Measurements from ENCODE around the gene SLC25A21.

The SLC25A21 gene

GRCh38 chr14:36690311-36691040 lies 481.9 kb downstream of the SLC25A21 start:
- no peak overlapping the region for H3K4me3 ChIP-seq (ENCODE audit: low read length)
- H3K9me3 ChIP-seq (ENCODE audit: control insufficient read depth, insufficient read depth, low read length), result no peaks in the 10 kb centered on the region
- no CpG with 5 or more reads among the region's 1 CpG for whole genome bisulfite sequencing (ENCODE audit: insufficient coverage, insufficient read length)
- H3K36me3 ChIP-seq (ENCODE audit: control insufficient read depth, insufficient read depth, low read length), result no peaks in the 10 kb centered on the region
- no peaks in the 10 kb centered on the region for H3K4me1 ChIP-seq (ENCODE audit: control insufficient read depth, insufficient read depth, low read length)
- no peak overlapping the region for H3K27ac ChIP-seq (ENCODE audit: low read length)
- H3K27me3 ChIP-seq (ENCODE audit: control insufficient read depth, insufficient read depth, low read length), result no peaks in the 10 kb centered on the region
- no peak for DNase-seq (ENCODE audit: low read depth, low spot score)

- H3K36me3 ChIP-seq (ENCODE audit: control insufficient read depth, insufficient read depth, low read length), result no peaks in the 10 kb centered on the region
- no peak overlapping the region for H3K4me3 ChIP-seq (ENCODE audit: low read length)
- no peak for DNase-seq (ENCODE audit: low read depth, low spot score)
- no peak overlapping the region for H3K27ac ChIP-seq (ENCODE audit: low read length)
- peaks cover 2% of the 10 kb centered on the region; the same call in 1 of the 2 replicates for H3K4me1 ChIP-seq (ENCODE audit: control insufficient read depth, insufficient read depth, low read length)
- no peaks in the 10 kb centered on the region for H3K27me3 ChIP-seq (ENCODE audit: control insufficient read depth, insufficient read depth, low read length)
- no peaks in the 10 kb centered on the region for H3K9me3 ChIP-seq (ENCODE audit: control insufficient read depth, insufficient read depth, low read length)
- no CpG with 5 or more reads among the region's 3 CpGs for WGBS (ENCODE audit: insufficient coverage, insufficient read length)
Observed at GRCh38 chr14:36684946-36685345, 487.5 kb downstream of the SLC25A21 start.

GRCh38 chr14:36683083-36683724 lies 489.2 kb downstream of the SLC25A21 start:
- Histone ChIP-seq H3K4me1 (ENCODE audit: control insufficient read depth, insufficient read depth, low read length) (peaks cover 2% of the 10 kb centered on the region; the same call in 1 of the 2 replicates), H3K27ac (ENCODE audit: low read length) (no peak overlapping the region), H3K9me3 (ENCODE audit: control insufficient read depth, insufficient read depth, low read length) (no peaks in the 10 kb centered on the region), H3K27me3 (ENCODE audit: control insufficient read depth, insufficient read depth, low read length) (no peaks in the 10 kb centered on the region), H3K4me3 (ENCODE audit: low read length) (no peak overlapping the region), H3K36me3 (ENCODE audit: control insufficient read depth, insufficient read depth, low read length) (no peaks in the 10 kb centered on the region)
- WGBS (ENCODE audit: insufficient coverage, insufficient read length), result no CpG with 5 or more reads among the region's 9 CpGs
- no peak for DNase-seq (ENCODE audit: low read depth, low spot score)

GRCh38 chr14:36682338-36682737 lies 490.1 kb downstream of the SLC25A21 start:
- Histone ChIP-seq H3K4me3 (ENCODE audit: low read length) (no peak overlapping the region), H3K9me3 (ENCODE audit: control insufficient read depth, insufficient read depth, low read length) (no peaks in the 10 kb centered on the region), H3K27ac (ENCODE audit: low read length) (no peak overlapping the region), H3K27me3 (ENCODE audit: control insufficient read depth, insufficient read depth, low read length) (no peaks in the 10 kb centered on the region), H3K36me3 (ENCODE audit: control insufficient read depth, insufficient read depth, low read length) (no peaks in the 10 kb centered on the region), H3K4me1 (ENCODE audit: control insufficient read depth, insufficient read depth, low read length) (peaks cover 2% of the 10 kb centered on the region; the same call in 1 of the 2 replicates)
- no peak for DNase-seq (ENCODE audit: low read depth, low spot score)
- no CpG with 5 or more reads among the region's 4 CpGs for WGBS (ENCODE audit: insufficient coverage, insufficient read length)

- no peak overlapping the region for H3K27ac ChIP-seq (ENCODE audit: low read length)
- no peaks in the 10 kb centered on the region for H3K9me3 ChIP-seq (ENCODE audit: control insufficient read depth, insufficient read depth, low read length)
- H3K36me3 ChIP-seq (ENCODE audit: control insufficient read depth, insufficient read depth, low read length), result no peaks in the 10 kb centered on the region
- no peak overlapping the region for H3K4me3 ChIP-seq (ENCODE audit: low read length)
- H3K27me3 ChIP-seq (ENCODE audit: control insufficient read depth, insufficient read depth, low read length), result no peaks in the 10 kb centered on the region
- WGBS (ENCODE audit: insufficient coverage, insufficient read length), result no CpG with 5 or more reads among the region's 10 CpGs
- peaks cover 2% of the 10 kb centered on the region; the same call in 1 of the 2 replicates for H3K4me1 ChIP-seq (ENCODE audit: control insufficient read depth, insufficient read depth, low read length)
- no peak for DNase-seq (ENCODE audit: low read depth, low spot score)
Observed at GRCh38 chr14:36676236-36676635, 496.2 kb downstream of the SLC25A21 start.

- no peaks in the 10 kb centered on the region for H3K9me3 ChIP-seq (ENCODE audit: control insufficient read depth, insufficient read depth, low read length)
- H3K4me1 ChIP-seq (ENCODE audit: control insufficient read depth, insufficient read depth, low read length), result peaks cover 1% of the 10 kb centered on the region; the same call in 1 of the 2 replicates
- no peak overlapping the region for H3K4me3 ChIP-seq (ENCODE audit: low read length)
- no peaks in the 10 kb centered on the region for H3K27me3 ChIP-seq (ENCODE audit: control insufficient read depth, insufficient read depth, low read length)
- no peak overlapping the region for H3K27ac ChIP-seq (ENCODE audit: low read length)
- no CpG with 5 or more reads among the region's 6 CpGs for WGBS (ENCODE audit: insufficient coverage, insufficient read length)
- DNase-seq (ENCODE audit: low read depth, low spot score), result no peak
- H3K36me3 ChIP-seq (ENCODE audit: control insufficient read depth, insufficient read depth, low read length), result no peaks in the 10 kb centered on the region
Observed at GRCh38 chr14:36675581-36675980, 496.8 kb downstream of the SLC25A21 start.

GRCh38 chr14:36674659-36675058 lies 497.7 kb downstream of the SLC25A21 start:
- no peaks in the 10 kb centered on the region for H3K27me3 ChIP-seq (ENCODE audit: control insufficient read depth, insufficient read depth, low read length)
- no CpG with 5 or more reads among the region's 3 CpGs for WGBS (ENCODE audit: insufficient coverage, insufficient read length)
- no peak overlapping the region for H3K4me3 ChIP-seq (ENCODE audit: low read length)
- H3K36me3 ChIP-seq (ENCODE audit: control insufficient read depth, insufficient read depth, low read length), result no peaks in the 10 kb centered on the region
- DNase-seq (ENCODE audit: low read depth, low spot score), result no peak
- no peak overlapping the region for H3K27ac ChIP-seq (ENCODE audit: low read length)
- peaks cover 1% of the 10 kb centered on the region; the same call in 1 of the 2 replicates for H3K4me1 ChIP-seq (ENCODE audit: control insufficient read depth, insufficient read depth, low read length)
- H3K9me3 ChIP-seq (ENCODE audit: control insufficient read depth, insufficient read depth, low read length), result no peaks in the 10 kb centered on the region

- no peaks in the 10 kb centered on the region for H3K9me3 ChIP-seq (ENCODE audit: control insufficient read depth, insufficient read depth, low read length)
- H3K27ac ChIP-seq (ENCODE audit: low read length), result no peak overlapping the region
- peaks cover 1% of the 10 kb centered on the region; the same call in 1 of the 2 replicates for H3K4me1 ChIP-seq (ENCODE audit: control insufficient read depth, insufficient read depth, low read length)
- peaks cover 7% of the 10 kb centered on the region; the same call in 1 of the 2 replicates for H3K27me3 ChIP-seq (ENCODE audit: control insufficient read depth, insufficient read depth, low read length)
- DNase-seq (ENCODE audit: low read depth, low spot score), result no peak
- H3K36me3 ChIP-seq (ENCODE audit: control insufficient read depth, insufficient read depth, low read length), result no peaks in the 10 kb centered on the region
- no peak overlapping the region for H3K4me3 ChIP-seq (ENCODE audit: low read length)
- no CpG with 5 or more reads among the region's 4 CpGs for WGBS (ENCODE audit: insufficient coverage, insufficient read length)
Observed at GRCh38 chr14:36672095-36672494, 500.3 kb downstream of the SLC25A21 start.

GRCh38 chr14:36671149-36671548 lies 501.3 kb downstream of the SLC25A21 start:
- WGBS (ENCODE audit: insufficient coverage, insufficient read length), result no CpG with 5 or more reads among the region's 3 CpGs
- peaks cover 16% of the 10 kb centered on the region; the same call in 1 of the 2 replicates for H3K27me3 ChIP-seq (ENCODE audit: control insufficient read depth, insufficient read depth, low read length)
- DNase-seq (ENCODE audit: low read depth, low spot score), result no peak

GRCh38 chr14:36667679-36668078 lies 504.7 kb downstream of the SLC25A21 start:
- WGBS (ENCODE audit: insufficient coverage, insufficient read length), result no CpG with 5 or more reads among the region's 4 CpGs

More at GRCh38 chr14:36671149-36671548, 501.3 kb downstream of the SLC25A21 start:
- Histone ChIP-seq H3K27ac (ENCODE audit: low read length) (no peak overlapping the region), H3K36me3 (ENCODE audit: control insufficient read depth, insufficient read depth, low read length) (no peaks in the 10 kb centered on the region), H3K4me1 (ENCODE audit: control insufficient read depth, insufficient read depth, low read length) (peaks cover 1% of the 10 kb centered on the region; the same call in 1 of the 2 replicates), H3K9me3 (ENCODE audit: control insufficient read depth, insufficient read depth, low read length) (no peaks in the 10 kb centered on the region), H3K4me3 (ENCODE audit: low read length) (no peak overlapping the region)

More at GRCh38 chr14:36667679-36668078, 504.7 kb downstream of the SLC25A21 start:
- Histone ChIP-seq H3K27ac (ENCODE audit: low read length) (no peak overlapping the region), H3K4me3 (ENCODE audit: low read length) (no peak overlapping the region), H3K9me3 (ENCODE audit: control insufficient read depth, insufficient read depth, low read length) (no peaks in the 10 kb centered on the region), H3K4me1 (ENCODE audit: control insufficient read depth, insufficient read depth, low read length) (peaks cover 7% of the 10 kb centered on the region), H3K36me3 (ENCODE audit: control insufficient read depth, insufficient read depth, low read length) (no peaks in the 10 kb centered on the region), H3K27me3 (ENCODE audit: control insufficient read depth, insufficient read depth, low read length) (peaks cover 48% of the 10 kb centered on the region)
- DNase-seq (ENCODE audit: low read depth, low spot score), result no peak
